Small intestine (tissue), 7 donors: ENCODE measurements around the gene MYMX. TPM values are rescaled to one million over a fixed set of nuclear protein-coding genes. Genes with fewer than 3 reads are reported as not detected.
A peak's percentile ranks its signal among the peaks of the same experiment; 100 is the strongest.
"Not testable (repeated sequence)": the region's sequence is repeated elsewhere in the genome, so short reads cannot be mapped to it uniquely, and the experiment has no call there.

Experiments
- DNase-seq, 2 donors: peaks; one replicate each; pipeline versions ENCODE4 v3.0.0 to v3.0.0-alpha.2; 2013
- FAIRE-seq: peaks from 2 replicates; lab custom pipeline; 2012; peaks lifted over from hg19 to GRCh38; lab: Jason Lieb, UNC
- H3K27ac ChIP-seq, 3 donors: one replicate each; pipeline ENCODE4 v1.5.1; 2013; ENCODE audit warnings: low read length in 2 of 3, mild to moderate bottlenecking in 2 of 3, control low read depth in 1 of 3, inconsistent platforms in 1 of 3, low read depth in 1 of 3, moderate library complexity in 1 of 3
- H3K27me3 ChIP-seq, 3 donors: one replicate each; pipeline ENCODE4 v1.6.1; 2013; ENCODE audit warnings: low read length in 3 of 3, inconsistent platforms in 1 of 3; ENCODE audit not compliant: control insufficient read depth in 3 of 3, insufficient read depth in 3 of 3
- H3K36me3 ChIP-seq, 3 donors: one replicate each; pipeline ENCODE4 v1.6.1; 2013; ENCODE audit warnings: low read length in 3 of 3, inconsistent platforms in 1 of 3, low read depth in 1 of 3, mild to moderate bottlenecking in 1 of 3, moderate library complexity in 1 of 3; ENCODE audit not compliant: control insufficient read depth in 3 of 3, insufficient read depth in 2 of 3
- H3K4me1 ChIP-seq, 3 donors: one replicate each; pipeline ENCODE4 v1.6.1; 2013; ENCODE audit warnings: low read length in 2 of 3, inconsistent platforms in 1 of 3, low read depth in 1 of 3, mild to moderate bottlenecking in 1 of 3, moderate library complexity in 1 of 3; ENCODE audit not compliant: control insufficient read depth in 3 of 3, insufficient read depth in 2 of 3
- H3K4me3 ChIP-seq, 3 donors: one replicate each; pipeline ENCODE4 v1.5.1; 2013; ENCODE audit warnings: low read length in 3 of 3, control low read depth in 1 of 3, inconsistent platforms in 1 of 3, low read depth in 1 of 3, mild to moderate bottlenecking in 1 of 3, moderate library complexity in 1 of 3
- H3K9me3 ChIP-seq, 2 donors: one replicate each; pipeline ENCODE4 v1.6.1; 2013; ENCODE audit warnings: low read depth in 1 of 2, low read length in 1 of 2; ENCODE audit not compliant: control insufficient read depth in 2 of 2, insufficient read depth in 1 of 2
- WGBS, 3 donors: extraction: QIAGEN DNeasy Blood & Tissue Kit; methylation state at CpG; one replicate each; pipeline ENCODE4 v1.1.7; 2013; 5-methylcytosine and 5-hydroxymethylcytosine counted together
- polyA plus RNA-seq, 4 donors: library from polyadenylated mRNA; stranded (reverse) in 3 of 4; unstranded in 1 of 4; fragments of 200-250 nt in 3 of 4; fragments of 120-200 nt in 1 of 4; gene quantifications; one replicate each; pipeline versions ENCODE4 v1.2.1 to v1.2.3, GENCODE V29; 2013
- donor health status: healthy with polysubstance abuse.
- donor health status: control.
- donor health status: control.
- donor health status: Bipolar disorder and iron deficiency.
- donor health status: healthy.

The MYMX gene
- polyA plus RNA-seq, 4 donors = 0.19 to 0.98 TPM; not detected in 2

- H3K4me1 ChIP-seq = no peaks in the 10 kb centered on the region
- 55 to 62% (median 57%) methylated on average over 10 of the region's 10 CpGs for WGBS, 3 donors
- no peaks in the 10 kb centered on the region for H3K27me3 ChIP-seq
- DNase-seq = peak; percentile 35 to 55
- no peak for FAIRE-seq
- H3K4me3 ChIP-seq = no peak overlapping the region
- H3K9me3 ChIP-seq = no peaks in the 10 kb centered on the region
- no peaks in the 10 kb centered on the region for H3K36me3 ChIP-seq
- H3K27ac ChIP-seq = peak overlapping the region in 1 of 3 donors; percentile 51
Measured at GRCh38 chr6:44192428-44193041, 24.2 kb upstream of the MYMX start.

- WGBS, 3 donors = 85 to 91% (median 89%) methylated on average over 8 of the region's 8 CpGs
- no peaks in the 10 kb centered on the region for H3K36me3 ChIP-seq
- no peaks in the 10 kb centered on the region for H3K9me3 ChIP-seq
- no peak overlapping the region for H3K4me3 ChIP-seq
- H3K4me1 ChIP-seq = no peaks in the 10 kb centered on the region
- DNase-seq (no peak), FAIRE-seq (no peak)
- H3K27me3 ChIP-seq = no peaks in the 10 kb centered on the region
- H3K27ac ChIP-seq = no peak overlapping the region
Measured at GRCh38 chr6:44193307-44193910, 23.3 kb upstream of the MYMX start.

- DNase-seq = no peak
- no peaks in the 10 kb centered on the region for H3K9me3 ChIP-seq
- H3K27me3 ChIP-seq = no peaks in the 10 kb centered on the region
- H3K36me3 ChIP-seq = no peaks in the 10 kb centered on the region
- no peak overlapping the region for H3K4me3 ChIP-seq
- FAIRE-seq = no peak
- no peaks in the 10 kb centered on the region for H3K4me1 ChIP-seq
- 83 to 89% (median 86%) methylated on average over 5 of the region's 5 CpGs for WGBS, 3 donors
- H3K27ac ChIP-seq = no peak overlapping the region
Measured at GRCh38 chr6:44194326-44194725, 22.4 kb upstream of the MYMX start.

GRCh38 chr6:44196351-44196750, 20.4 kb upstream of the MYMX start:
- not testable (repeated sequence) for DNase-seq, FAIRE-seq, H3K27me3 ChIP-seq, H3K4me1 ChIP-seq, H3K27ac ChIP-seq, H3K36me3 ChIP-seq, H3K9me3 ChIP-seq, H3K4me3 ChIP-seq
- 68 to 84% (median 79%) methylated on average over 11 of the region's 11 CpGs for WGBS, 3 donors

- no peaks in the 10 kb centered on the region for H3K36me3 ChIP-seq
- WGBS, 3 donors = 82 to 89% (median 85%) methylated on average over 3 of the region's 3 CpGs
- H3K9me3 ChIP-seq = no peaks in the 10 kb centered on the region
- no peak overlapping the region for H3K4me3 ChIP-seq
- FAIRE-seq (no peak), DNase-seq (no peak)
- no peaks in the 10 kb centered on the region for H3K27me3 ChIP-seq
- peaks cover 0 to 20% (median 0%) of the 10 kb centered on the region in 3 donors for H3K4me1 ChIP-seq
- no peak overlapping the region for H3K27ac ChIP-seq
Measured at GRCh38 chr6:44198684-44199083, 18.0 kb upstream of the MYMX start.

- FAIRE-seq (no peak), DNase-seq (no peak)
- Histone ChIP-seq H3K27me3 (no peaks in the 10 kb centered on the region), H3K27ac (no peak overlapping the region), H3K4me1 (peaks cover 0 to 20% (median 0%) of the 10 kb centered on the region in 3 donors), H3K4me3 (no peak overlapping the region), H3K9me3 (no peaks in the 10 kb centered on the region), H3K36me3 (no peaks in the 10 kb centered on the region)
- 88 to 93% (median 90%) methylated on average over 4 of the region's 4 CpGs for WGBS, 3 donors
Measured at GRCh38 chr6:44199883-44200282, 16.8 kb upstream of the MYMX start.

- H3K4me3 ChIP-seq = no peak overlapping the region
- DNase-seq (peak; percentile 69 to 87), FAIRE-seq (no peak)
- no peaks in the 10 kb centered on the region for H3K9me3 ChIP-seq
- H3K27ac ChIP-seq = peak overlapping the region in 1 of 3 donors; percentile 23
- no peaks in the 10 kb centered on the region for H3K36me3 ChIP-seq
- no peaks in the 10 kb centered on the region for H3K27me3 ChIP-seq
- 55 to 75% (median 74%) methylated on average over 3 of the region's 3 CpGs for WGBS, 3 donors
- H3K4me1 ChIP-seq = peaks cover 0 to 20% (median 0%) of the 10 kb centered on the region in 3 donors
Measured at GRCh38 chr6:44201200-44201599, 15.5 kb upstream of the MYMX start.

GRCh38 chr6:44201638-44202303, 15.0 kb upstream of the MYMX start:
- Histone ChIP-seq H3K27me3 (no peaks in the 10 kb centered on the region), H3K4me3 (no peak overlapping the region), H3K4me1 (peaks cover 0 to 20% (median 0%) of the 10 kb centered on the region in 3 donors), H3K9me3 (no peaks in the 10 kb centered on the region), H3K27ac (peak overlapping the region in 1 of 3 donors; percentile 23), H3K36me3 (no peaks in the 10 kb centered on the region)
- 80 to 87% (median 87%) methylated on average over 11 of the region's 11 CpGs for whole genome bisulfite sequencing, 3 donors
- FAIRE-seq = no peak
- no peak for DNase-seq
